PFSK-1 (cell line): Measurements from ENCODE around the gene S100A14.

Source experiments
- TAF1 ChIP-seq: IDR thresholded peaks from 2 replicates; pipeline ENCODE4 v1.6.1; 2012; ENCODE audit warnings: low read length, control low read depth, borderline replicate concordance; ENCODE audit not compliant: insufficient read depth
- TF ChIP-seq, protein P1 (sequence below), 2 experiments: IDR thresholded peaks; 2 replicates each; pipeline versions ENCODE4 v1.6.1 to v1.8.0; 2011 to 2012; ENCODE audit warnings: low read depth in 2 of 2, low read length in 2 of 2, control low read depth in 1 of 2, inconsistent platforms in 1 of 2, mild to moderate bottlenecking in 1 of 2, moderate library complexity in 1 of 2; ENCODE audit not compliant: insufficient read depth in 1 of 2

DNA sequence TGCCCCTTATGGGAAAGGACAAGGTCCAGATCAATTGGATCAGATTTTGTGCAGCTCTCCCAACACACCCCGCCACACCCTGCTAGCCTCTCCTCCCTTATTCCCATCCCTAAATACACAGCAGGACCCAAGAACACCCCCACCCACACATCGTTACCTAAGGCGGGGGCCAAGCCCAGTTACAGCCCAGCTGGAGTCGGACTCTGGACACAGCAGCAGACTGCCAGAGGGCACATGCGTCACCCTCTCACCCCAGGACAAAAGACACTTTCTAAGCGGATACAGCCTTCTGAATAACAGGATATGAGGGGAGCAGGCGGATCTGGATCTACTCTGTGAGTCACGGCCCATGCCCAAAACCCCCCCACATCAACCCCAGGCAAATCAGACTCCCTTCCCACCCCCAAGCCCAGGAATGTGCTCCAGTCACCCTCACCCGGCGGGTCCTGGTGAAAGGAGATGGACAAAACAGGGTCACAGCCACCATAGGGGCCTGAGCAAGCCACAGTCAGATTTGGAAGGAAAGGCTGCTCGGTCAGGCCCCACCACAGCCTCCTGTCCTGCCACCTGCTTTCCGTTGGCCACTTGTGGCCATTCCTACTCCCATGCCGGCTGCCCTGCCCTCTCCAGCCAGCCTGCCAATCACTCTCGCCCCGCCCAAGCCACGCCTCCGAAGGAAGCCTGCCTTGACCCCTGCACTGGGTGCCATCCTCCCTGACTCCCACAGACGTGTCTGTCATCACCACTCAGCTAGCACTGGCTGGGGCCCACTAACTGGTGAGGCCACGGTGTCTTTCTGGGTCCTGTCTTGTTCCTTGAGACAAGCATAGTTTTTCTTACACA lies 7.2 kb downstream of the S100A14 start:
- TF ChIP-seq, protein P1, sequence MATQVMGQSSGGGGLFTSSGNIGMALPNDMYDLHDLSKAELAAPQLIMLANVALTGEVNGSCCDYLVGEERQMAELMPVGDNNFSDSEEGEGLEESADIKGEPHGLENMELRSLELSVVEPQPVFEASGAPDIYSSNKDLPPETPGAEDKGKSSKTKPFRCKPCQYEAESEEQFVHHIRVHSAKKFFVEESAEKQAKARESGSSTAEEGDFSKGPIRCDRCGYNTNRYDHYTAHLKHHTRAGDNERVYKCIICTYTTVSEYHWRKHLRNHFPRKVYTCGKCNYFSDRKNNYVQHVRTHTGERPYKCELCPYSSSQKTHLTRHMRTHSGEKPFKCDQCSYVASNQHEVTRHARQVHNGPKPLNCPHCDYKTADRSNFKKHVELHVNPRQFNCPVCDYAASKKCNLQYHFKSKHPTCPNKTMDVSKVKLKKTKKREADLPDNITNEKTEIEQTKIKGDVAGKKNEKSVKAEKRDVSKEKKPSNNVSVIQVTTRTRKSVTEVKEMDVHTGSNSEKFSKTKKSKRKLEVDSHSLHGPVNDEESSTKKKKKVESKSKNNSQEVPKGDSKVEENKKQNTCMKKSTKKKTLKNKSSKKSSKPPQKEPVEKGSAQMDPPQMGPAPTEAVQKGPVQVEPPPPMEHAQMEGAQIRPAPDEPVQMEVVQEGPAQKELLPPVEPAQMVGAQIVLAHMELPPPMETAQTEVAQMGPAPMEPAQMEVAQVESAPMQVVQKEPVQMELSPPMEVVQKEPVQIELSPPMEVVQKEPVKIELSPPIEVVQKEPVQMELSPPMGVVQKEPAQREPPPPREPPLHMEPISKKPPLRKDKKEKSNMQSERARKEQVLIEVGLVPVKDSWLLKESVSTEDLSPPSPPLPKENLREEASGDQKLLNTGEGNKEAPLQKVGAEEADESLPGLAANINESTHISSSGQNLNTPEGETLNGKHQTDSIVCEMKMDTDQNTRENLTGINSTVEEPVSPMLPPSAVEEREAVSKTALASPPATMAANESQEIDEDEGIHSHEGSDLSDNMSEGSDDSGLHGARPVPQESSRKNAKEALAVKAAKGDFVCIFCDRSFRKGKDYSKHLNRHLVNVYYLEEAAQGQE (IDR thresholded peaks at IDR 0.05; ENCODE audit: insufficient read depth in 1 of 2, low read depth in 2 of 2, low read length in 2 of 2) = peak in 1 of 2 experiments; percentile 64; a peak in 1 of 4 replicates
- TF ChIP-seq TAF1 = no peak; the same call in 1 of the 2 replicates
